Osteoblast (primary cell): Measurements from ENCODE around the gene PIP5K1B. TPM values are rescaled to one million over a fixed set of nuclear protein-coding genes. Genes with fewer than 3 reads are reported as not detected.

Source experiments
- DNase-seq: peaks from one replicate; pipeline ENCODE4 v3.0.0; 2011; ENCODE audit warnings: low spot score, mixed read lengths; ENCODE audit not compliant: insufficient read length; ENCODE audit errors: missing footprints
- H2AFZ ChIP-seq: 2 replicates; pipeline ENCODE4 v1.6.0; 2011; ENCODE audit warnings: mild to moderate bottlenecking, low read length
- H3K27ac ChIP-seq: 2 replicates; pipeline ENCODE4 v1.5.1; 2011; ENCODE audit warnings: mild to moderate bottlenecking, low read depth, low read length, moderate library complexity
- H3K27me3 ChIP-seq: 2 replicates; pipeline ENCODE4 v1.6.0; 2012; ENCODE audit warnings: mild to moderate bottlenecking, control low read depth, inconsistent platforms, low read length, moderate library complexity; ENCODE audit not compliant: insufficient read depth
- H3K36me3 ChIP-seq: 2 replicates; pipeline ENCODE4 v1.5.1; 2011; ENCODE audit warnings: mild to moderate bottlenecking, low read length, control low read depth, moderate library complexity; ENCODE audit not compliant: insufficient read depth
- H3K4me1 ChIP-seq: 2 replicates; pipeline ENCODE4 v1.5.1; 2011; ENCODE audit warnings: mild to moderate bottlenecking, low read length, control low read depth, moderate library complexity; ENCODE audit not compliant: insufficient read depth
- H3K4me2 ChIP-seq: 2 replicates; pipeline ENCODE4 v1.6.0; 2011; ENCODE audit warnings: mild to moderate bottlenecking, low read length; ENCODE audit not compliant: insufficient read depth
- H3K4me3 ChIP-seq: fragments of 200-600 bp; sonication (generic); 3 replicates; pipeline ENCODE4 v1.5.1; 2012; ENCODE audit warnings: mild to moderate bottlenecking, low read length, inconsistent platforms; ENCODE audit not compliant: insufficient read depth
- H3K79me2 ChIP-seq: 2 replicates; pipeline ENCODE4 v1.6.0; 2012; ENCODE audit warnings: mild to moderate bottlenecking, low read length, control low read depth, inconsistent platforms; ENCODE audit not compliant: insufficient read depth
- H3K9me3 ChIP-seq: 2 replicates; pipeline ENCODE4 v1.5.1; 2011; ENCODE audit warnings: low read depth, low read length, control low read depth
- H4K20me1 ChIP-seq: 2 replicates; pipeline ENCODE4 v1.6.0; 2012; ENCODE audit warnings: mild to moderate bottlenecking, low read length, control low read depth; ENCODE audit not compliant: insufficient read depth
- total RNA-seq: library from RNA; depleted of rRNA; stranded (reverse); fragments of >200 nt; gene quantifications from 2 replicates; pipeline ENCODE4 v1.2.3, GENCODE V29; 2012
- TF ChIP-seq, protein P1 (sequence below): IDR thresholded peaks from 2 replicates; pipeline ENCODE4 v1.5.1; 2011; ENCODE audit warnings: mild to moderate bottlenecking, low read depth, low read length, moderate library complexity; ENCODE audit errors: extremely low read depth

The PIP5K1B gene
- total RNA-seq, 1 donor = not detected

DNA sequence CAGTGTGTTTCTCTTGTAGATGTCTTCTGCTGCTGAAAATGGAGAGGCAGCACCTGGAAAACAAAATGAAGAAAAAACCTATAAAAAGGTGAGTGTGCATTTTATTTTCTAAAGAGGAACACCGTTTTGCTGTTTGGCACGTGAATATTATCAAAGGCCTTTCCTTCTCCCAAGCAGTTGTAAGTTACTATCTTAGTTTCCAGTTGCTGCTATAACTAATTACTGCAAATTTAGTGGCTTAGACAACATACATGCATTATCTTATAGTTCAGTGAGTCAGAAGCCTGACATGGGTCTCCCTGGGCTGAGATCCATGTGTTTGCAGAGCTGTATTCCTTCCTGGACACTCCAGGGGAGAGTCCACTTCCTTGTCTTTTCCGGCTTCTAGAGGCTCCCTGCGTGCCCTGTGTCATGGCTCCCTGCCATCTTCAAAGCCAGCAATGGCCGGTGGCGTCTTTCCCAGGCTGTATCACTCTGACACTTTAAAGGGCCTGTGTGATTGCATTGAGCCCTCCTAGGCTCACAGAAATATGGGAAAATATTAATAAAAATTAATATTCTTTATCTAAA, 117.6 kb downstream of the PIP5K1B start:
- TF ChIP-seq, protein P1, sequence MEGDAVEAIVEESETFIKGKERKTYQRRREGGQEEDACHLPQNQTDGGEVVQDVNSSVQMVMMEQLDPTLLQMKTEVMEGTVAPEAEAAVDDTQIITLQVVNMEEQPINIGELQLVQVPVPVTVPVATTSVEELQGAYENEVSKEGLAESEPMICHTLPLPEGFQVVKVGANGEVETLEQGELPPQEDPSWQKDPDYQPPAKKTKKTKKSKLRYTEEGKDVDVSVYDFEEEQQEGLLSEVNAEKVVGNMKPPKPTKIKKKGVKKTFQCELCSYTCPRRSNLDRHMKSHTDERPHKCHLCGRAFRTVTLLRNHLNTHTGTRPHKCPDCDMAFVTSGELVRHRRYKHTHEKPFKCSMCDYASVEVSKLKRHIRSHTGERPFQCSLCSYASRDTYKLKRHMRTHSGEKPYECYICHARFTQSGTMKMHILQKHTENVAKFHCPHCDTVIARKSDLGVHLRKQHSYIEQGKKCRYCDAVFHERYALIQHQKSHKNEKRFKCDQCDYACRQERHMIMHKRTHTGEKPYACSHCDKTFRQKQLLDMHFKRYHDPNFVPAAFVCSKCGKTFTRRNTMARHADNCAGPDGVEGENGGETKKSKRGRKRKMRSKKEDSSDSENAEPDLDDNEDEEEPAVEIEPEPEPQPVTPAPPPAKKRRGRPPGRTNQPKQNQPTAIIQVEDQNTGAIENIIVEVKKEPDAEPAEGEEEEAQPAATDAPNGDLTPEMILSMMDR = no peak
- Histone ChIP-seq H4K20me1 (no peaks in the 10 kb centered on the region), H3K4me1 (no peaks in the 10 kb centered on the region), H2AFZ (no peak overlapping the region), H3K27ac (no peak overlapping the region), H3K4me2 (no peak overlapping the region), H3K79me2 (no peaks in the 10 kb centered on the region), H3K27me3 (peaks cover 4% of the 10 kb centered on the region), H3K36me3 (no peaks in the 10 kb centered on the region), H3K9me3 (no peaks in the 10 kb centered on the region), H3K4me3 (no peak overlapping the region)
- no peak for DNase-seq

GRCh38 chr9:68825762-68826472, 120.9 kb downstream of the PIP5K1B start:
- Histone ChIP-seq H4K20me1 (no peaks in the 10 kb centered on the region), H3K9me3 (no peaks in the 10 kb centered on the region), H3K27me3 (peaks cover 4% of the 10 kb centered on the region), H2AFZ (no peak overlapping the region), H3K4me1 (no peaks in the 10 kb centered on the region), H3K27ac (no peak overlapping the region), H3K4me2 (no peak overlapping the region), H3K4me3 (no peak overlapping the region), H3K79me2 (no peaks in the 10 kb centered on the region), H3K36me3 (no peaks in the 10 kb centered on the region)
- DNase-seq = no peak
- TF ChIP-seq, protein P1 = no peak

- Histone ChIP-seq H3K36me3 (no peaks in the 10 kb centered on the region), H3K27me3 (peaks cover 4% of the 10 kb centered on the region), H3K4me2 (no peak overlapping the region), H4K20me1 (no peaks in the 10 kb centered on the region), H3K9me3 (no peaks in the 10 kb centered on the region), H3K4me3 (no peak overlapping the region), H2AFZ (no peak overlapping the region), H3K4me1 (no peaks in the 10 kb centered on the region), H3K27ac (no peak overlapping the region), H3K79me2 (no peaks in the 10 kb centered on the region)
- TF ChIP-seq, protein P1 = no peak
- no peak for DNase-seq
Observed at GRCh38 chr9:68827837-68828744, 123.1 kb downstream of the PIP5K1B start.

DNA sequence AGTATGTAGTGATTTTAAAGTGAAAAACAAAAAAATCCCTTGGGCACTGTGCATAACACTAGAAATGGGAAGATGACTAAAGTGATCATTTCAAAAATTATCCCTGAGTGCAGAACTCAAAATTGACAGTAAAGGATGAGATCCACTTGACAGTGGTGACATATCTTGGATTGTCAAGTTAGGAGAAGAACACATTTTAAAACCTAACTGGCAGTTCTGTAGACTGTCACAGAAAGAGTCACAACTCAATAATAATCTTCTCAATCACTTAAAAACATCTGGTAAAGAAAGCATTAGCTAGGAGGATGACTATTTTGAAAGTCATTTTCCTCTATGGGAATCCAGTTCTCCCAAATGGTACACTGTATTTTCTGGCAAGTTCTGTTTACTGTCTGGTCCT, 127.1 kb downstream of the PIP5K1B start:
- Histone ChIP-seq H3K36me3 (no peaks in the 10 kb centered on the region), H3K4me3 (no peak overlapping the region), H3K79me2 (no peaks in the 10 kb centered on the region), H3K9me3 (no peaks in the 10 kb centered on the region), H3K4me1 (no peaks in the 10 kb centered on the region), H3K27ac (no peak overlapping the region), H2AFZ (no peak overlapping the region), H3K4me2 (no peak overlapping the region), H3K27me3 (no peaks in the 10 kb centered on the region), H4K20me1 (no peaks in the 10 kb centered on the region)
- no peak for DNase-seq
- TF ChIP-seq, protein P1 = no peak
